H1 (cell line): Measurements from ENCODE around the gene PTCHD4. TPM values are rescaled to one million over a fixed set of nuclear protein-coding genes. Genes with fewer than 3 reads are reported as not detected.

Experiments used
- CTCF ChIA-PET: fragments of 300-600 bp; sonication (Branson Sonifier 250); formaldehyde crosslinking; loops from one replicate; lab custom pipeline; 2021; ENCODE audit not compliant: partially characterized antibody; lab: Charles Lee
- POLR2A ChIA-PET: fragments of 300-600 bp; sonication (Branson Sonifier 250); formaldehyde crosslinking; loops from one replicate; lab custom pipeline; 2021; ENCODE audit warnings: inconsistent platforms; ENCODE audit not compliant: partially characterized antibody; lab: Charles Lee
- DNase-seq, 2 experiments: peaks; one replicate each; pipeline versions ENCODE4 v3.0.0 to v3.0.0-alpha.2; 2010 to 2022; ENCODE audit warnings: low spot score in 2 of 2, low read depth in 1 of 2, mixed read lengths in 1 of 2
- FAIRE-seq: peaks from 2 replicates; lab custom pipeline; 2011; peaks lifted over from hg19 to GRCh38; lab: Jason Lieb, UNC
- H2AFZ ChIP-seq: 2 replicates; pipeline ENCODE4 v1.8.1; 2012; ENCODE audit warnings: low read length, inconsistent platforms
- H2AK5ac ChIP-seq: 2 replicates; pipeline ENCODE4 v1.6.1; 2013; ENCODE audit warnings: low read depth, low read length
- H2BK120ac ChIP-seq: replicated peaks from 2 replicates; pipeline ENCODE3; 2013; ENCODE audit warnings: low read depth, low read length, inconsistent platforms
- H2BK12ac ChIP-seq: 2 replicates; pipeline ENCODE4 v1.6.1; 2013; ENCODE audit warnings: low read depth, low read length
- H2BK15ac ChIP-seq: 2 replicates; pipeline ENCODE4 v1.6.1; 2013; ENCODE audit warnings: low read length
- H2BK20ac ChIP-seq: 2 replicates; pipeline ENCODE4 v1.6.1; 2013; ENCODE audit warnings: low read length
- H2BK5ac ChIP-seq: 2 replicates; pipeline ENCODE4 v1.6.1; 2013; ENCODE audit warnings: low read depth, low read length
- H3K14ac ChIP-seq: 2 replicates; pipeline ENCODE4 v1.6.1; 2013; ENCODE audit warnings: inconsistent platforms; ENCODE audit not compliant: insufficient read length
- H3K18ac ChIP-seq: 2 replicates; pipeline ENCODE4 v1.6.1; 2013; ENCODE audit warnings: low read length; ENCODE audit errors: extremely low read depth
- H3K23ac ChIP-seq: 2 replicates; pipeline ENCODE4 v1.6.1; 2013; ENCODE audit warnings: inconsistent platforms; ENCODE audit not compliant: insufficient read length
- H3K23me2 ChIP-seq: 2 replicates; pipeline ENCODE4 v1.6.1; 2013; ENCODE audit warnings: low read depth, low read length
- H3K27ac ChIP-seq: 2 replicates; pipeline ENCODE4 v1.6.1; 2011; ENCODE audit warnings: low read depth, low read length, inconsistent platforms
- H3K27me3 ChIP-seq, 4 experiments: replicated peaks in 1 of 4; 1 replicate in 1 of 4; 2 replicates in 3 of 4; pipeline versions ENCODE4 v1.6.1 to v1.8.1; 2011 to 2013; ENCODE audit warnings: low read length in 3 of 4, mild to moderate bottlenecking in 3 of 4, inconsistent platforms in 2 of 4, mixed read lengths in 2 of 4, moderate library complexity in 1 of 4; ENCODE audit not compliant: control insufficient read depth in 3 of 4, insufficient read depth in 3 of 4; ENCODE audit errors: extremely low read depth in 1 of 4
- H3K36me3 ChIP-seq, 4 experiments: 2 replicates each; pipeline versions ENCODE4 v1.6.1 to v1.8.1; 2011 to 2013; ENCODE audit warnings: mild to moderate bottlenecking in 4 of 4, low read length in 3 of 4, moderate library complexity in 2 of 4, control low read depth in 1 of 4, inconsistent platforms in 1 of 4; ENCODE audit not compliant: insufficient read depth in 4 of 4, control insufficient read depth in 2 of 4
- H3K4ac ChIP-seq: replicated peaks from 2 replicates; pipeline ENCODE3; 2013; ENCODE audit warnings: low read length, low read depth, mixed read lengths, inconsistent platforms; ENCODE audit not compliant: insufficient read length
- H3K4me1 ChIP-seq, 4 experiments: replicated peaks in 1 of 4; 1 replicate in 1 of 4; 2 replicates in 3 of 4; pipeline versions ENCODE4 v1.6.1 to v1.8.1; 2011 to 2013; ENCODE audit warnings: low read length in 3 of 4, inconsistent platforms in 2 of 4, mixed read lengths in 1 of 4; ENCODE audit not compliant: insufficient read depth in 4 of 4, control insufficient read depth in 3 of 4
- H3K4me2 ChIP-seq, 2 experiments: 2 replicates each; pipeline versions ENCODE4 v1.6.1 to v1.8.1; 2011 to 2013; ENCODE audit warnings: low read depth in 2 of 2, low read length in 2 of 2, control low read depth in 1 of 2, inconsistent platforms in 1 of 2, mild to moderate bottlenecking in 1 of 2; ENCODE audit not compliant: insufficient read depth in 1 of 2
- H3K4me3 ChIP-seq, 4 experiments: fragments of 200-600, 300-600 bp in 1 of 4; sonication (generic), shearing (Covaris generic), sonication (Bioruptor Twin) in 1 of 4; 2 replicates each; pipeline versions ENCODE4 v1.5.1 to v1.8.1; 2011 to 2016; ENCODE audit warnings: low read length in 4 of 4, low read depth in 3 of 4, control low read depth in 2 of 4, inconsistent platforms in 2 of 4, mild to moderate bottlenecking in 2 of 4, mixed read lengths in 1 of 4, moderate library complexity in 1 of 4; ENCODE audit not compliant: insufficient read depth in 2 of 4; ENCODE audit errors: extremely low read depth in 1 of 4
- H3K56ac ChIP-seq: replicated peaks from 2 replicates; pipeline ENCODE3; 2013; ENCODE audit warnings: low read depth, mild to moderate bottlenecking, mixed read lengths, low read length, inconsistent platforms; ENCODE audit not compliant: insufficient read length
- H3K79me1 ChIP-seq: 2 replicates; pipeline ENCODE4 v1.6.1; 2013; ENCODE audit warnings: low read depth, low read length, control low read depth
- H3K79me2 ChIP-seq, 2 experiments: 2 replicates each; pipeline versions ENCODE4 v1.6.1 to v1.8.1; 2012 to 2013; ENCODE audit warnings: low read length in 2 of 2, mild to moderate bottlenecking in 2 of 2, inconsistent platforms in 1 of 2; ENCODE audit not compliant: insufficient read depth in 2 of 2, control insufficient read depth in 1 of 2
- H3K9ac ChIP-seq, 4 experiments: replicated peaks in 1 of 4; 1 replicate in 1 of 4; 2 replicates in 3 of 4; pipeline versions ENCODE4 v1.6.1 to v1.8.1; 2011 to 2013; ENCODE audit warnings: low read depth in 3 of 4, low read length in 3 of 4, control low read depth in 2 of 4, mild to moderate bottlenecking in 2 of 4, moderate library complexity in 2 of 4, inconsistent platforms in 1 of 4; ENCODE audit errors: extremely low read depth in 1 of 4
- H3K9me3 ChIP-seq, 2 experiments: 2 replicates each; pipeline versions ENCODE4 v1.6.1 to v1.8.1; 2012 to 2013; ENCODE audit warnings: mild to moderate bottlenecking in 2 of 2, moderate library complexity in 2 of 2, control low read depth in 1 of 2, inconsistent platforms in 1 of 2, low read depth in 1 of 2, low read length in 1 of 2, mixed read lengths in 1 of 2; ENCODE audit not compliant: insufficient read depth in 2 of 2
- H4K20me1 ChIP-seq, 2 experiments: replicated peaks in 1 of 2; 2 replicates each; pipeline versions ENCODE3 to v1.8.1; 2011 to 2013; ENCODE audit warnings: inconsistent platforms in 2 of 2, low read length in 2 of 2, mild to moderate bottlenecking in 1 of 2; ENCODE audit not compliant: insufficient read depth in 2 of 2, control insufficient read depth in 1 of 2
- H4K5ac ChIP-seq: 2 replicates; pipeline ENCODE4 v1.6.1; 2013; ENCODE audit warnings: low read length, low read depth, mixed read lengths, inconsistent platforms; ENCODE audit not compliant: insufficient read length
- H4K8ac ChIP-seq: 2 replicates; pipeline ENCODE4 v1.8.0; 2013; ENCODE audit warnings: mild to moderate bottlenecking, moderate library complexity, low read length, inconsistent platforms; ENCODE audit not compliant: insufficient read depth; ENCODE audit errors: extremely low read depth
- H4K91ac ChIP-seq: replicated peaks from 2 replicates; pipeline ENCODE3; 2013; ENCODE audit warnings: low read length, mixed read lengths, inconsistent platforms; ENCODE audit not compliant: insufficient read length
- MAFK ChIP-seq: IDR thresholded peaks from 2 replicates; pipeline ENCODE4 v1.6.1; 2012; ENCODE audit warnings: low read depth, mild to moderate bottlenecking, improper control_type of control experiment, low read length
- NANOG ChIP-seq: IDR thresholded peaks from 2 replicates; pipeline ENCODE4 v1.6.1; 2011; ENCODE audit warnings: low read length, low read depth, mild to moderate bottlenecking, inconsistent platforms; ENCODE audit not compliant: insufficient read depth, poor library complexity, severe bottlenecking
- TAF1 ChIP-seq: IDR thresholded peaks from 2 replicates; pipeline ENCODE4 v1.6.1; 2011; ENCODE audit warnings: mild to moderate bottlenecking, low read depth, low read length
- WGBS, 2 experiments: shearing (Covaris generic) in 1 of 2; methylation state at CpG; one replicate each; pipeline versions ENCODE4 v1.1.6 to v1.1.7; 2013 to 2015; ENCODE audit warnings: low lambda C conversion rate in 2 of 2, mixed read lengths in 2 of 2, inconsistent platforms in 1 of 2, low coverage in 1 of 2, missing lambda C conversion rate in 1 of 2; ENCODE audit not compliant: insufficient replicate concordance in 2 of 2, insufficient coverage in 1 of 2, insufficient read length in 1 of 2; ENCODE audit errors: extremely low coverage in 1 of 2, missing lambda C conversion rate in 1 of 2; 5-methylcytosine and 5-hydroxymethylcytosine counted together
- polyA plus RNA-seq, 7 experiments: library from polyadenylated mRNA; depleted of rRNA in 3 of 7; stranded (reverse) in 5 of 7; unstranded in 2 of 7; fragments of >200 nt in 5 of 7; fragments of 200-250 nt in 2 of 7; gene quantifications; 1 replicate in 5 of 7; 2 replicates in 1 of 7; 4 replicates in 1 of 7; pipeline versions ENCODE4 v1.2.1 to v1.2.3, GENCODE V29; 2011 to 2013; ENCODE audit warnings: missing spikeins in 2 of 7, mixed read lengths in 2 of 7
- total RNA-seq: library from RNA; stranded (reverse); fragmentation: NEBNext Ultra II Directional; extraction: Animal tissue kit (Norgen Biotek cat#: 25700); gene quantifications from 2 replicates; pipeline ENCODE4 v1.2.1, GENCODE V29; 2021
- TF ChIP-seq, protein P1 (sequence below): IDR thresholded peaks from 2 replicates; pipeline ENCODE4 v1.6.1; 2011; ENCODE audit warnings: low read length, improper control_type of control experiment

The PTCHD4 gene
- total and polyA plus RNA-seq, 2 of the 8 experiments (the other 6 are each of a cell fraction or from before 2014, with no cell fraction given): 0.17 to 0.37 TPM

DNA sequence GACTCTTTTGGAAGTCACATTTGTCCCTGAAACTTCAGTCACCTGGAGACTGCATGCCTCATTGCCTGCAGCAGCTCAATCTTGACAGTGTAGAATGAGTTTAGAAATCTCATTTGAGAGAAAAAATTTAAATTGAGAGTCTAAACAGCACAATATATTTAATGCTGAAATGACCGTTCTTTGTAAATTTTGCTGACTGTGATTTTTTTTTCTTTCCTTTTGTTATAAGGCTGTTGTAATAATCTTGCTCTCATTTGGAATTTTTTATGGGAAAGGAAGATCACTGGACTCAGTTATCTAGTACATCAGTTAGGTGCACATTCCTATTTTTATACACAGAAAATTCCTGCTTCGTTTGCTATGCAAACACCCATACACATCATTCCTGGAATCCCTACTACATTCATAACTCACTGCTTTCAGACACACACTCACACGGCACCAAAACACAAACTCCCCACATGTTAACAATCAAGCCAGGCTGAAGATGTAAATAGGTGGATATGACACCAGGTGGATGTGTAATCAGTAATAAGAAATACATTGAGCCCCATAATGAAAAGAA, 43.8 kb downstream of the PTCHD4 start:
- Histone ChIP-seq H2BK120ac (no peak overlapping the region), H4K91ac (no peak overlapping the region), H4K8ac (no peak overlapping the region), H2BK5ac (no peak overlapping the region), H3K4me2 (no peak overlapping the region; a peak in 1 of 4 replicates), H3K4me3 (no peak overlapping the region), H2BK15ac (no peak overlapping the region), H4K5ac (no peak overlapping the region), H2AK5ac (no peak overlapping the region), H3K27me3 (peaks cover 6 to 21% (median 16%) of the 10 kb centered on the region in 4 experiments), H3K9ac (no peak overlapping the region), H3K36me3 (no peaks in the 10 kb centered on the region), H4K20me1 (peaks cover 0 to 2% of the 10 kb centered on the region in 2 experiments), H3K4ac (no peak overlapping the region), H3K23me2 (peaks cover 12% of the 10 kb centered on the region), H3K4me1 (peaks cover 3 to 7% (median 5%) of the 10 kb centered on the region in 4 experiments; a peak in 6 of 7 replicates), H3K14ac (no peak overlapping the region), H3K27ac (no peak overlapping the region), H3K56ac (no peak overlapping the region), H2BK20ac (no peak overlapping the region), H3K9me3 (no peaks in the 10 kb centered on the region)
- WGBS, 2 experiments: 80% methylated on average over 3 of the region's 3 CpGs; no CpG with 5 or more reads in 1 of the 2 experiments
- no peak for DNase-seq
- POLR2A ChIA-PET: no interaction called here
- no peak for FAIRE-seq
- no peak for TF ChIP-seq TAF1
- TF ChIP-seq, protein P1, sequence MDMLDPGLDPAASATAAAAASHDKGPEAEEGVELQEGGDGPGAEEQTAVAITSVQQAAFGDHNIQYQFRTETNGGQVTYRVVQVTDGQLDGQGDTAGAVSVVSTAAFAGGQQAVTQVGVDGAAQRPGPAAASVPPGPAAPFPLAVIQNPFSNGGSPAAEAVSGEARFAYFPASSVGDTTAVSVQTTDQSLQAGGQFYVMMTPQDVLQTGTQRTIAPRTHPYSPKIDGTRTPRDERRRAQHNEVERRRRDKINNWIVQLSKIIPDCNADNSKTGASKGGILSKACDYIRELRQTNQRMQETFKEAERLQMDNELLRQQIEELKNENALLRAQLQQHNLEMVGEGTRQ: no peak
- TF ChIP-seq MAFK: peak; percentile 79; the same call in 1 of the 2 replicates
- TF ChIP-seq NANOG: no peak
- TF ChIP-seq, all 59 proteins: peak for 1
- no peak overlapping the region for H2AFZ ChIP-seq
- H3K79me2 ChIP-seq: no peaks in the 10 kb centered on the region
- no peak overlapping the region for H3K18ac ChIP-seq
- H2BK12ac ChIP-seq: no peak overlapping the region
- no peaks in the 10 kb centered on the region for H3K79me1 ChIP-seq
- CTCF ChIA-PET: interaction anchor here (1.2 kb wide), 1 partner anchor 280 kb away, joined by 5 read pairs; no protein-coding TSS in a partner anchor
- no peak overlapping the region for H3K23ac ChIP-seq
